C4-2B (cell line): ENCODE measurements around the gene MARF1.
A peak's percentile ranks its signal among the peaks of the same experiment; 100 is the strongest.

Experiments used
- H3K27ac ChIP-seq: fragments of 450-650 bp; 2 replicates; pipeline ENCODE4 v1.5.1; 2017
- ZFX ChIP-seq: fragments of 450-650 bp; IDR thresholded peaks from 2 replicates; pipeline ENCODE4 v1.6.1; 2017
- TF ChIP-seq, protein P1 (sequence below): fragments of 450-650 bp; conservative IDR thresholded peaks from 2 replicates; pipeline ENCODE4 v1.5.1; 2017; ENCODE audit warnings: mild to moderate bottlenecking

The MARF1 gene

DNA sequence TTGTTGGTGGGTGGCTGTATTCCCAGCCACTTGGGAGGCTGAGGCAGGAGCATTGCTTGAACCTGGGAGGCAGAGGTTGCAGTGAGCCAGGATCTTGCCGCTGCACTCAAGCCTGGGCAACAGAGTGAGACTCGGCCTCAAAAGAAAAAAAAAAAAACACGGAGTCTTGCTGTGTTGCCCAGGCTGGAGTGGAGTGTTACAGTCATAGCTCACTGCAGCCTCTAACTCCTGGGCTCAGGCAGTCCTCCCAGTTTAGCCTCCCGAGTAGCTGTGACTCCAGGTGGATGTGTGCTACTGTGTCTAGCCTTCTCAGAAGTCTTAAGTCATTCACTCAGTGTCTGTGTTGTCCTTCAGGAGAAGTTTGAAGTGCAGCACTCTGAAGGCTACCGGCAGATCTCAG is 34.5 kb upstream of the MARF1 start:
- TF ChIP-seq, protein P1, sequence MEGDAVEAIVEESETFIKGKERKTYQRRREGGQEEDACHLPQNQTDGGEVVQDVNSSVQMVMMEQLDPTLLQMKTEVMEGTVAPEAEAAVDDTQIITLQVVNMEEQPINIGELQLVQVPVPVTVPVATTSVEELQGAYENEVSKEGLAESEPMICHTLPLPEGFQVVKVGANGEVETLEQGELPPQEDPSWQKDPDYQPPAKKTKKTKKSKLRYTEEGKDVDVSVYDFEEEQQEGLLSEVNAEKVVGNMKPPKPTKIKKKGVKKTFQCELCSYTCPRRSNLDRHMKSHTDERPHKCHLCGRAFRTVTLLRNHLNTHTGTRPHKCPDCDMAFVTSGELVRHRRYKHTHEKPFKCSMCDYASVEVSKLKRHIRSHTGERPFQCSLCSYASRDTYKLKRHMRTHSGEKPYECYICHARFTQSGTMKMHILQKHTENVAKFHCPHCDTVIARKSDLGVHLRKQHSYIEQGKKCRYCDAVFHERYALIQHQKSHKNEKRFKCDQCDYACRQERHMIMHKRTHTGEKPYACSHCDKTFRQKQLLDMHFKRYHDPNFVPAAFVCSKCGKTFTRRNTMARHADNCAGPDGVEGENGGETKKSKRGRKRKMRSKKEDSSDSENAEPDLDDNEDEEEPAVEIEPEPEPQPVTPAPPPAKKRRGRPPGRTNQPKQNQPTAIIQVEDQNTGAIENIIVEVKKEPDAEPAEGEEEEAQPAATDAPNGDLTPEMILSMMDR, result no peak
- no peak for TF ChIP-seq ZFX
- H3K27ac ChIP-seq, result no peak overlapping the region

DNA sequence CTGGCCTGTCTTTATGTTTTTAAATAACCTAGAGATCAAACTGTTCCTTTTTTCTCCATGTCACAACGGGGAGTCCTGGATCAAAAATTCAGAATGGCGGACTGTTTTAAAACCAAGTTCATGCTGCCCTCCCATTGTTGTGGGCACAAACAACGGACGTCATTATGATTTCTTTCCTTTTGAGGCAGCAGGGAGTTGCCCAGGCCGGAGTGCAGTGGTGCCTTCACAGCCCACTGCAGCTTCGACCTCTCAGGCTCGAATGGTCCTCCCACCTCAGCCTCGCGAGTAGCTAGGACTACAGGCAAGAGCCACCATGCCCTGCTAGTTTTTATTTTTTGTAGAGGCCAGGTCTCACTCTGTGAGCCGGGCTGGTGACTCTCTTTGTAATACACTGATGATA is 33.6 kb upstream of the MARF1 start:
- H3K27ac ChIP-seq, result no peak overlapping the region
- TF ChIP-seq, protein P1, result no peak
- no peak for TF ChIP-seq ZFX

- TF ChIP-seq, protein P1, result no peak
- no peak for TF ChIP-seq ZFX
- H3K27ac ChIP-seq, result peak overlapping the region; percentile 86
Measured at GRCh38 chr16:15674571-15674970, 31.6 kb upstream of the MARF1 start.

- peak overlapping the region; percentile 86 for H3K27ac ChIP-seq
- no peak for TF ChIP-seq ZFX
- TF ChIP-seq, protein P1, result no peak
Measured at GRCh38 chr16:15672514-15673167, 29.7 kb upstream of the MARF1 start.

GRCh38 chr16:15672127-15672513 is 29.2 kb upstream of the MARF1 start:
- H3K27ac ChIP-seq, result peak overlapping the region; percentile 86

- H3K27ac ChIP-seq, result peak overlapping the region; percentile 86
- no peak for TF ChIP-seq ZFX
- TF ChIP-seq, protein P1, result no peak
Measured at GRCh38 chr16:15671530-15672117, 28.7 kb upstream of the MARF1 start.

- no peak overlapping the region for H3K27ac ChIP-seq
- TF ChIP-seq, protein P1, result no peak
- TF ChIP-seq ZFX, result no peak
Measured at GRCh38 chr16:15667091-15667742, 24.3 kb upstream of the MARF1 start.
